H1 (cell line): ENCODE measurements around the gene DUSP3. TPM values are rescaled to one million over a fixed set of nuclear protein-coding genes. Genes with fewer than 3 reads are reported as not detected.

Experiments
- CTCF ChIA-PET: fragments of 300-600 bp; sonication (Branson Sonifier 250); formaldehyde crosslinking; loops from one replicate; lab custom pipeline; 2021; ENCODE audit not compliant: partially characterized antibody; lab: Charles Lee
- POLR2A ChIA-PET: fragments of 300-600 bp; sonication (Branson Sonifier 250); formaldehyde crosslinking; loops from one replicate; lab custom pipeline; 2021; ENCODE audit warnings: inconsistent platforms; ENCODE audit not compliant: partially characterized antibody; lab: Charles Lee
- DNase-seq, 2 experiments: peaks; one replicate each; pipeline versions ENCODE4 v3.0.0 to v3.0.0-alpha.2; 2010 to 2022; ENCODE audit warnings: low spot score in 2 of 2, low read depth in 1 of 2, mixed read lengths in 1 of 2
- FAIRE-seq: peaks from 2 replicates; lab custom pipeline; 2011; peaks lifted over from hg19 to GRCh38; lab: Jason Lieb, UNC
- H2AFZ ChIP-seq: 2 replicates; pipeline ENCODE4 v1.8.1; 2012; ENCODE audit warnings: low read length, inconsistent platforms
- H2AK5ac ChIP-seq: 2 replicates; pipeline ENCODE4 v1.6.1; 2013; ENCODE audit warnings: low read depth, low read length
- H2BK120ac ChIP-seq: replicated peaks from 2 replicates; pipeline ENCODE3; 2013; ENCODE audit warnings: low read depth, low read length, inconsistent platforms
- H2BK12ac ChIP-seq: 2 replicates; pipeline ENCODE4 v1.6.1; 2013; ENCODE audit warnings: low read depth, low read length
- H2BK15ac ChIP-seq: 2 replicates; pipeline ENCODE4 v1.6.1; 2013; ENCODE audit warnings: low read length
- H2BK20ac ChIP-seq: 2 replicates; pipeline ENCODE4 v1.6.1; 2013; ENCODE audit warnings: low read length
- H2BK5ac ChIP-seq: 2 replicates; pipeline ENCODE4 v1.6.1; 2013; ENCODE audit warnings: low read depth, low read length
- H3K14ac ChIP-seq: 2 replicates; pipeline ENCODE4 v1.6.1; 2013; ENCODE audit warnings: inconsistent platforms; ENCODE audit not compliant: insufficient read length
- H3K18ac ChIP-seq: 2 replicates; pipeline ENCODE4 v1.6.1; 2013; ENCODE audit warnings: low read length; ENCODE audit errors: extremely low read depth
- H3K23ac ChIP-seq: 2 replicates; pipeline ENCODE4 v1.6.1; 2013; ENCODE audit warnings: inconsistent platforms; ENCODE audit not compliant: insufficient read length
- H3K23me2 ChIP-seq: 2 replicates; pipeline ENCODE4 v1.6.1; 2013; ENCODE audit warnings: low read depth, low read length
- H3K27ac ChIP-seq: 2 replicates; pipeline ENCODE4 v1.6.1; 2011; ENCODE audit warnings: low read depth, low read length, inconsistent platforms
- H3K27me3 ChIP-seq, 4 experiments: replicated peaks in 1 of 4; 1 replicate in 1 of 4; 2 replicates in 3 of 4; pipeline versions ENCODE4 v1.6.1 to v1.8.1; 2011 to 2013; ENCODE audit warnings: low read length in 3 of 4, mild to moderate bottlenecking in 3 of 4, inconsistent platforms in 2 of 4, mixed read lengths in 2 of 4, moderate library complexity in 1 of 4; ENCODE audit not compliant: control insufficient read depth in 3 of 4, insufficient read depth in 3 of 4; ENCODE audit errors: extremely low read depth in 1 of 4
- H3K36me3 ChIP-seq, 4 experiments: 2 replicates each; pipeline versions ENCODE4 v1.6.1 to v1.8.1; 2011 to 2013; ENCODE audit warnings: mild to moderate bottlenecking in 4 of 4, low read length in 3 of 4, moderate library complexity in 2 of 4, control low read depth in 1 of 4, inconsistent platforms in 1 of 4; ENCODE audit not compliant: insufficient read depth in 4 of 4, control insufficient read depth in 2 of 4
- H3K4ac ChIP-seq: replicated peaks from 2 replicates; pipeline ENCODE3; 2013; ENCODE audit warnings: low read length, low read depth, mixed read lengths, inconsistent platforms; ENCODE audit not compliant: insufficient read length
- H3K4me1 ChIP-seq, 4 experiments: replicated peaks in 1 of 4; 1 replicate in 1 of 4; 2 replicates in 3 of 4; pipeline versions ENCODE4 v1.6.1 to v1.8.1; 2011 to 2013; ENCODE audit warnings: low read length in 3 of 4, inconsistent platforms in 2 of 4, mixed read lengths in 1 of 4; ENCODE audit not compliant: insufficient read depth in 4 of 4, control insufficient read depth in 3 of 4
- H3K4me2 ChIP-seq, 2 experiments: 2 replicates each; pipeline versions ENCODE4 v1.6.1 to v1.8.1; 2011 to 2013; ENCODE audit warnings: low read depth in 2 of 2, low read length in 2 of 2, control low read depth in 1 of 2, inconsistent platforms in 1 of 2, mild to moderate bottlenecking in 1 of 2; ENCODE audit not compliant: insufficient read depth in 1 of 2
- H3K4me3 ChIP-seq, 4 experiments: fragments of 200-600, 300-600 bp in 1 of 4; sonication (generic), shearing (Covaris generic), sonication (Bioruptor Twin) in 1 of 4; 2 replicates each; pipeline versions ENCODE4 v1.5.1 to v1.8.1; 2011 to 2016; ENCODE audit warnings: low read length in 4 of 4, low read depth in 3 of 4, control low read depth in 2 of 4, inconsistent platforms in 2 of 4, mild to moderate bottlenecking in 2 of 4, mixed read lengths in 1 of 4, moderate library complexity in 1 of 4; ENCODE audit not compliant: insufficient read depth in 2 of 4; ENCODE audit errors: extremely low read depth in 1 of 4
- H3K56ac ChIP-seq: replicated peaks from 2 replicates; pipeline ENCODE3; 2013; ENCODE audit warnings: low read depth, mild to moderate bottlenecking, mixed read lengths, low read length, inconsistent platforms; ENCODE audit not compliant: insufficient read length
- H3K79me1 ChIP-seq: 2 replicates; pipeline ENCODE4 v1.6.1; 2013; ENCODE audit warnings: low read depth, low read length, control low read depth
- H3K79me2 ChIP-seq, 2 experiments: 2 replicates each; pipeline versions ENCODE4 v1.6.1 to v1.8.1; 2012 to 2013; ENCODE audit warnings: low read length in 2 of 2, mild to moderate bottlenecking in 2 of 2, inconsistent platforms in 1 of 2; ENCODE audit not compliant: insufficient read depth in 2 of 2, control insufficient read depth in 1 of 2
- H3K9ac ChIP-seq, 4 experiments: replicated peaks in 1 of 4; 1 replicate in 1 of 4; 2 replicates in 3 of 4; pipeline versions ENCODE4 v1.6.1 to v1.8.1; 2011 to 2013; ENCODE audit warnings: low read depth in 3 of 4, low read length in 3 of 4, control low read depth in 2 of 4, mild to moderate bottlenecking in 2 of 4, moderate library complexity in 2 of 4, inconsistent platforms in 1 of 4; ENCODE audit errors: extremely low read depth in 1 of 4
- H3K9me3 ChIP-seq, 2 experiments: 2 replicates each; pipeline versions ENCODE4 v1.6.1 to v1.8.1; 2012 to 2013; ENCODE audit warnings: mild to moderate bottlenecking in 2 of 2, moderate library complexity in 2 of 2, control low read depth in 1 of 2, inconsistent platforms in 1 of 2, low read depth in 1 of 2, low read length in 1 of 2, mixed read lengths in 1 of 2; ENCODE audit not compliant: insufficient read depth in 2 of 2
- H4K20me1 ChIP-seq, 2 experiments: replicated peaks in 1 of 2; 2 replicates each; pipeline versions ENCODE3 to v1.8.1; 2011 to 2013; ENCODE audit warnings: inconsistent platforms in 2 of 2, low read length in 2 of 2, mild to moderate bottlenecking in 1 of 2; ENCODE audit not compliant: insufficient read depth in 2 of 2, control insufficient read depth in 1 of 2
- H4K5ac ChIP-seq: 2 replicates; pipeline ENCODE4 v1.6.1; 2013; ENCODE audit warnings: low read length, low read depth, mixed read lengths, inconsistent platforms; ENCODE audit not compliant: insufficient read length
- H4K8ac ChIP-seq: 2 replicates; pipeline ENCODE4 v1.8.0; 2013; ENCODE audit warnings: mild to moderate bottlenecking, moderate library complexity, low read length, inconsistent platforms; ENCODE audit not compliant: insufficient read depth; ENCODE audit errors: extremely low read depth
- H4K91ac ChIP-seq: replicated peaks from 2 replicates; pipeline ENCODE3; 2013; ENCODE audit warnings: low read length, mixed read lengths, inconsistent platforms; ENCODE audit not compliant: insufficient read length
- HDAC6 ChIP-seq: IDR thresholded peaks from one replicate; pipeline ENCODE4 v1.7.1; 2012; ENCODE audit warnings: low read depth, mild to moderate bottlenecking, inconsistent platforms, low read length, moderate library complexity
- JUND ChIP-seq: IDR thresholded peaks from 2 replicates; pipeline ENCODE4 v1.6.1; 2011; ENCODE audit warnings: mild to moderate bottlenecking, improper control_type of control experiment, low read length
- RAD21 ChIP-seq, 2 experiments: IDR thresholded peaks in 1 of 2; conservative IDR thresholded peaks in 1 of 2; 2 replicates each; pipeline ENCODE4 v1.6.1; 2011; ENCODE audit warnings: low read depth in 2 of 2, low read length in 2 of 2, improper control_type of control experiment in 1 of 2, inconsistent platforms in 1 of 2, mild to moderate bottlenecking in 1 of 2, moderate library complexity in 1 of 2
- SIRT6 ChIP-seq: IDR thresholded peaks from one replicate; pipeline ENCODE4 v1.7.1; 2012; ENCODE audit warnings: low read length, inconsistent platforms
- TEAD4 ChIP-seq: IDR thresholded peaks from 2 replicates; pipeline ENCODE4 v1.6.1; 2012; ENCODE audit warnings: low read depth, low read length, inconsistent platforms, mixed read lengths
- WGBS, 2 experiments: shearing (Covaris generic) in 1 of 2; methylation state at CpG; one replicate each; pipeline versions ENCODE4 v1.1.6 to v1.1.7; 2013 to 2015; ENCODE audit warnings: low lambda C conversion rate in 2 of 2, mixed read lengths in 2 of 2, inconsistent platforms in 1 of 2, low coverage in 1 of 2, missing lambda C conversion rate in 1 of 2; ENCODE audit not compliant: insufficient replicate concordance in 2 of 2, insufficient coverage in 1 of 2, insufficient read length in 1 of 2; ENCODE audit errors: extremely low coverage in 1 of 2, missing lambda C conversion rate in 1 of 2; 5-methylcytosine and 5-hydroxymethylcytosine counted together
- polyA plus RNA-seq, 7 experiments: library from polyadenylated mRNA; depleted of rRNA in 3 of 7; stranded (reverse) in 5 of 7; unstranded in 2 of 7; fragments of >200 nt in 5 of 7; fragments of 200-250 nt in 2 of 7; gene quantifications; 1 replicate in 5 of 7; 2 replicates in 1 of 7; 4 replicates in 1 of 7; pipeline versions ENCODE4 v1.2.1 to v1.2.3, GENCODE V29; 2011 to 2013; ENCODE audit warnings: missing spikeins in 2 of 7, mixed read lengths in 2 of 7
- total RNA-seq: library from RNA; stranded (reverse); fragmentation: NEBNext Ultra II Directional; extraction: Animal tissue kit (Norgen Biotek cat#: 25700); gene quantifications from 2 replicates; pipeline ENCODE4 v1.2.1, GENCODE V29; 2021
- TF ChIP-seq, protein P1 (sequence below), 3 experiments: IDR thresholded peaks; 1 replicate in 2 of 3; 2 replicates in 1 of 3; pipeline versions ENCODE4 v1.5.1 to v1.6.1; 2011; ENCODE audit warnings: low read length in 3 of 3, mild to moderate bottlenecking in 3 of 3, inconsistent platforms in 2 of 3, low read depth in 1 of 3, moderate library complexity in 1 of 3; ENCODE audit not compliant: insufficient read depth in 1 of 3; ENCODE audit errors: control extremely low read depth in 1 of 3

DUSP3 gene
- total and polyA plus RNA-seq, 2 of the 8 experiments (the other 6 are each of a cell fraction or from before 2014, with no cell fraction given) = 15.1 to 21.2 TPM

DNA sequence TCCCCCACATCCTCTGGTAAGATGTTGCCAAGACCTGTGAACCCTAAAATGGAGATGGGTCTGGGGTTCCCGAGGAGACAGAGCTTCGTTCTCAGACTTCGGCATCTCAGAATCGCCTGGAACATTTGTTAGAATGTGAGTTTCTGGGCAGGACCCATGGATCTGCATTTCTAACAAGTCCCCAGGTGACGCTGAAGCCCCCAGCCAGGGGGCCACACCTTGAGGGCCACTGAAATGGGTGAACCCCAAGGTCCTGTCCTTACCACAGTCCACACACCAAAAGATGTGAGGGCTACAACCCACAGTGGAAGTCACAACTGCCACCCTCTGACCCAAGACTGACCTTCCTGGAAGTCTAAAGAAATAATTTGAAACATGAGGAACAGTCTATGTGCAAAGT is 40.2 kb upstream of the DUSP3 start:
- no peak overlapping the region for H4K5ac ChIP-seq
- FAIRE-seq (no peak), DNase-seq (no peak)
- no peak overlapping the region for H2BK120ac ChIP-seq
- no peak overlapping the region for H2AFZ ChIP-seq
- H2BK15ac ChIP-seq = no peak overlapping the region
- H3K4me2 ChIP-seq = no peak overlapping the region
- no peak overlapping the region for H3K56ac ChIP-seq
- H3K23me2 ChIP-seq = no peaks in the 10 kb centered on the region
- no peak overlapping the region for H2BK12ac ChIP-seq
- no peak overlapping the region for H4K91ac ChIP-seq
- no peak overlapping the region for H2BK20ac ChIP-seq
- H2BK5ac ChIP-seq = no peak overlapping the region
- H3K79me1 ChIP-seq = no peaks in the 10 kb centered on the region
- no peaks in the 10 kb centered on the region for H3K9me3 ChIP-seq
- H4K20me1 ChIP-seq = no peaks in the 10 kb centered on the region
- H4K8ac ChIP-seq = no peak overlapping the region
- H3K4me3 ChIP-seq = no peak overlapping the region
- H3K36me3 ChIP-seq = no peaks in the 10 kb centered on the region
- H3K27ac ChIP-seq = no peak overlapping the region
- no peak overlapping the region for H3K23ac ChIP-seq
- no peak overlapping the region for H3K4ac ChIP-seq
- H3K79me2 ChIP-seq = no peaks in the 10 kb centered on the region
- H3K14ac ChIP-seq = no peak overlapping the region
- H2AK5ac ChIP-seq = no peak overlapping the region
- TF ChIP-seq RAD21 (IDR thresholded peaks at IDR 0.05 in 1 of 2, conservative IDR thresholded peaks at IDR 0.05 in 1 of 2; ENCODE audit: low read depth in 2 of 2, low read length in 2 of 2) (no peak), HDAC6 (no peak), JUND (no peak), SIRT6 (no peak), TEAD4 (no peak)
- TF ChIP-seq, protein P1, sequence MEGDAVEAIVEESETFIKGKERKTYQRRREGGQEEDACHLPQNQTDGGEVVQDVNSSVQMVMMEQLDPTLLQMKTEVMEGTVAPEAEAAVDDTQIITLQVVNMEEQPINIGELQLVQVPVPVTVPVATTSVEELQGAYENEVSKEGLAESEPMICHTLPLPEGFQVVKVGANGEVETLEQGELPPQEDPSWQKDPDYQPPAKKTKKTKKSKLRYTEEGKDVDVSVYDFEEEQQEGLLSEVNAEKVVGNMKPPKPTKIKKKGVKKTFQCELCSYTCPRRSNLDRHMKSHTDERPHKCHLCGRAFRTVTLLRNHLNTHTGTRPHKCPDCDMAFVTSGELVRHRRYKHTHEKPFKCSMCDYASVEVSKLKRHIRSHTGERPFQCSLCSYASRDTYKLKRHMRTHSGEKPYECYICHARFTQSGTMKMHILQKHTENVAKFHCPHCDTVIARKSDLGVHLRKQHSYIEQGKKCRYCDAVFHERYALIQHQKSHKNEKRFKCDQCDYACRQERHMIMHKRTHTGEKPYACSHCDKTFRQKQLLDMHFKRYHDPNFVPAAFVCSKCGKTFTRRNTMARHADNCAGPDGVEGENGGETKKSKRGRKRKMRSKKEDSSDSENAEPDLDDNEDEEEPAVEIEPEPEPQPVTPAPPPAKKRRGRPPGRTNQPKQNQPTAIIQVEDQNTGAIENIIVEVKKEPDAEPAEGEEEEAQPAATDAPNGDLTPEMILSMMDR (IDR thresholded peaks at IDR 0.05; ENCODE audit: control extremely low read depth in 1 of 3, insufficient read depth in 1 of 3, low read depth in 1 of 3, low read length in 3 of 3) = no peak
- ChIA-PET POLR2A (interaction anchor here (0.7 to 1.1 kb wide), 4 partner anchors 8 to 414 kb away, joined by 3 to 4 read pairs (median 3); no protein-coding TSS in a partner anchor), CTCF (interaction anchor here (0.6 to 3.7 kb wide), 10 partner anchors 12 to 1215 kb away, joined by 3 to 22 read pairs (median 4); partner anchors contain the start of gene CD300LG)
- H3K9ac ChIP-seq = no peak overlapping the region
- WGBS, 2 experiments = 88% methylated on average over 5 of the region's 5 CpGs; no CpG with 5 or more reads in 1 of the 2 experiments
- no peak overlapping the region for H3K18ac ChIP-seq
- H3K27me3 ChIP-seq = no peaks in the 10 kb centered on the region
- H3K4me1 ChIP-seq = no peaks in the 10 kb centered on the region; a peak in 1 of 7 replicates
